Mesenchymal stem cell (in vitro differentiated cells and primary cell): Measurements from ENCODE around the gene FAM72B.
"Not testable (repeated sequence)": the region's sequence is repeated elsewhere in the genome, so short reads cannot be mapped to it uniquely, and the experiment has no call there.

ENCODE experiments used
- DNase-seq: peaks from one replicate; pipeline ENCODE4 v3.0.0-alpha.2; 2013
- H2AFZ ChIP-seq: one replicate; pipeline ENCODE4 v1.6.1; 2013; ENCODE audit warnings: low read depth, mild to moderate bottlenecking, control low read depth, inconsistent platforms, low read length, moderate library complexity
- H2AK5ac ChIP-seq: 2 replicates; pipeline ENCODE4 v1.6.1; 2013; ENCODE audit warnings: low read length, moderate library complexity, mild to moderate bottlenecking, inconsistent platforms; ENCODE audit not compliant: severe bottlenecking
- H2BK120ac ChIP-seq: one replicate; pipeline ENCODE4 v1.6.1; 2013; ENCODE audit warnings: low read depth, mild to moderate bottlenecking, inconsistent platforms, low read length, moderate library complexity
- H2BK12ac ChIP-seq, 2 experiments: one replicate each; pipeline ENCODE4 v1.6.1; 2013; ENCODE audit warnings: inconsistent platforms in 2 of 2, low read length in 2 of 2, mild to moderate bottlenecking in 2 of 2, moderate library complexity in 2 of 2, control low read depth in 1 of 2
- H2BK15ac ChIP-seq: one replicate; pipeline ENCODE4 v1.6.1; 2013; ENCODE audit warnings: mild to moderate bottlenecking, low read depth, inconsistent platforms; ENCODE audit not compliant: poor library complexity, severe bottlenecking
- H2BK5ac ChIP-seq: 2 replicates; pipeline ENCODE4 v1.6.1; 2013; ENCODE audit warnings: low read depth, mild to moderate bottlenecking, low read length, control low read depth, inconsistent platforms; ENCODE audit not compliant: poor library complexity, severe bottlenecking
- H3K14ac ChIP-seq, 2 experiments: one replicate each; pipeline ENCODE4 v1.6.1; 2013; ENCODE audit warnings: inconsistent platforms in 2 of 2, low read length in 2 of 2, control low read depth in 1 of 2, mild to moderate bottlenecking in 1 of 2, moderate library complexity in 1 of 2
- H3K18ac ChIP-seq, 2 experiments: one replicate each; pipeline ENCODE4 v1.6.1; 2013; ENCODE audit warnings: inconsistent platforms in 2 of 2, low read length in 2 of 2, control low read depth in 1 of 2, low read depth in 1 of 2, mild to moderate bottlenecking in 1 of 2
- H3K23ac ChIP-seq, 2 experiments: one replicate each; pipeline ENCODE4 v1.6.1; 2013; ENCODE audit warnings: inconsistent platforms in 2 of 2, low read length in 2 of 2, mild to moderate bottlenecking in 2 of 2, moderate library complexity in 2 of 2, control low read depth in 1 of 2
- H3K27ac ChIP-seq: 2 replicates; pipeline ENCODE4 v1.5.1; 2013; ENCODE audit warnings: mild to moderate bottlenecking, moderate library complexity, low read length, control low read depth, inconsistent platforms; ENCODE audit not compliant: poor library complexity, severe bottlenecking
- H3K27me3 ChIP-seq, 2 experiments: 2 replicates each; pipeline versions ENCODE4 v1.6.1 to v1.7.0; 2013; ENCODE audit warnings: low read length in 2 of 2, mild to moderate bottlenecking in 2 of 2, moderate library complexity in 2 of 2, control low read depth in 1 of 2, inconsistent platforms in 1 of 2; ENCODE audit not compliant: control insufficient read depth in 1 of 2, insufficient read depth in 1 of 2
- H3K36me3 ChIP-seq, 2 experiments: 2 replicates each; pipeline versions ENCODE4 v1.6.1 to v1.7.0; 2013; ENCODE audit warnings: low read length in 2 of 2, control low read depth in 1 of 2, inconsistent platforms in 1 of 2, low read depth in 1 of 2, mild to moderate bottlenecking in 1 of 2; ENCODE audit not compliant: insufficient read depth in 2 of 2, control insufficient read depth in 1 of 2
- H3K4ac ChIP-seq, 2 experiments: one replicate each; pipeline ENCODE4 v1.6.1; 2013; ENCODE audit warnings: inconsistent platforms in 2 of 2, low read length in 2 of 2, mild to moderate bottlenecking in 2 of 2, moderate library complexity in 2 of 2, control low read depth in 1 of 2, low read depth in 1 of 2
- H3K4me1 ChIP-seq: 2 replicates; pipeline ENCODE4 v1.6.1; 2013; ENCODE audit warnings: low read depth, low read length, control low read depth; ENCODE audit not compliant: control insufficient read depth, insufficient read depth
- H3K4me2 ChIP-seq: 2 replicates; pipeline ENCODE4 v1.6.1; 2013; ENCODE audit warnings: low read length, mild to moderate bottlenecking, inconsistent platforms; ENCODE audit not compliant: poor library complexity, severe bottlenecking
- H3K4me3 ChIP-seq, 2 experiments: 2 replicates each; pipeline versions ENCODE4 v1.5.1 to v1.7.0; 2013; ENCODE audit warnings: low read length in 2 of 2, mild to moderate bottlenecking in 2 of 2, control low read depth in 1 of 2, low read depth in 1 of 2; ENCODE audit not compliant: insufficient read depth in 1 of 2
- H3K79me1 ChIP-seq: replicated peaks from 2 replicates; pipeline ENCODE4 v1.6.1; 2013; ENCODE audit warnings: mild to moderate bottlenecking, control low read depth, low read length, inconsistent platforms; ENCODE audit not compliant: poor library complexity, severe bottlenecking
- H3K9ac ChIP-seq: 2 replicates; pipeline ENCODE4 v1.7.0; 2013; ENCODE audit warnings: mild to moderate bottlenecking, low read length, moderate library complexity
- H3K9me3 ChIP-seq: 2 replicates; pipeline ENCODE4 v1.7.0; 2013; ENCODE audit warnings: mild to moderate bottlenecking, low read length; ENCODE audit not compliant: control insufficient read depth
- H4K8ac ChIP-seq: one replicate; pipeline ENCODE4 v1.6.1; 2013; ENCODE audit warnings: inconsistent platforms, mild to moderate bottlenecking, low read length, moderate library complexity
- H4K91ac ChIP-seq: one replicate; pipeline ENCODE4 v1.6.1; 2013; ENCODE audit warnings: mild to moderate bottlenecking, low read length, inconsistent platforms
- WGBS: methylation state at CpG from one replicate; pipeline ENCODE4 v1.1.7; 2013; ENCODE audit warnings: mixed read lengths; 5-methylcytosine and 5-hydroxymethylcytosine counted together

The FAM72B gene

DNA sequence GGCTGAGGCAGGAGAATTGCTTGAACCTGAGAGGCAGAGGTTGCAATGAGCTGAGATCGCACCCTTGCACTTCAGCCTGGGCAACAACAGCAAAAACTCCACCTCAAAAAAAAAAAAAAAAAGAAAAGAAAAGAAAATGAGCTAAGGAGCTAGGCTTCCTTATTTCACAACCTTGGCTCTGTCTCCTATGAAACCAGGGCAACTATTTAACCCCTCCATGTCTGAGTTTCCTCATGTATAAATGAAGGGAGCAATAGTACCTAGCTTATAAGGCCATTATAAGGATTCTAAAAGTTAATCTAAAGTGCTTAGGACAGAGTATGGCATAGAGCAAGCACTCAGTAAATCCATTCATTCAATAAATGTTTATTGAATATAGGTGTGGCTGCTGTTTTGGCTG is 32.8 kb downstream of the FAM72B start:
- H3K27ac ChIP-seq, DNase-seq, H2BK120ac ChIP-seq, H3K18ac ChIP-seq, H3K4me2 ChIP-seq, H2AFZ ChIP-seq, H2BK5ac ChIP-seq, H3K4me3 ChIP-seq, H2BK15ac ChIP-seq, H3K36me3 ChIP-seq, H4K8ac ChIP-seq, H3K27me3 ChIP-seq, H2AK5ac ChIP-seq, H3K23ac ChIP-seq, H4K91ac ChIP-seq, H3K9me3 ChIP-seq, H2BK12ac ChIP-seq, H3K9ac ChIP-seq, H3K4me1 ChIP-seq, H3K4ac ChIP-seq, H3K79me1 ChIP-seq, H3K14ac ChIP-seq: not testable (repeated sequence)
- no CpG with 5 or more reads among the region's 1 CpG for WGBS

DNA sequence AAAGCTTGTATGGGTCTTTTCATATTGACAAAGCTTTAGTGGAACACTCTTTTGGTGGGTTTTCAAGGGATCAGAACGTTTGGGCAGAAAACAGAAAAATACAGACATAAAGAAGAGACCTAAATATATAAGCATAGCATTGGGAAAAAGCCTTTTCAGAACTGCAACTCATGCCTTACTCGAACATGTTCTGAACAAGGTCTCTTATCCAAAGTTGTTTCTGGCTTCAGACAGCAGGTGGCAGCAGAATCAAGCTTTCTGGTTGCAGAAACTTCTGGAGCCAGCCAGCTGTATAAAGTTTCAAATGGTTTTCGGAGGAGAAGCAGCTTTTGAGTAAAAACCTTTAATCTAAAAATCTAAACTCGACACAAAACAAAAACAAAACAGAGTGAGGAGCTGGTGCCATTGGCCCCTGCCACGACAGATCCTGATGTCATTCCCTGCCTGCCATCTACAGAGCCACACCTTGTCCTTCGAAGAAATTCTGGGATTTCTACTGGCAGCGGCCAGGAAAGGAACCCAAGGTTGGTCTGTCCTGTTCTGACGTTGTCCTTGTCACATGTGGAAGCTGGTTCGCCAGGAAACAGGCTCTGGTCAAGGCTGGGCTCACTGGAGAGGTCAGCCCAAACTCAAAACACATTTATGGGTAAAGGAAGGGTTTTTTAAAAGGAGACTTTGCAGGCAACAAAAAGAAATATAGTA is 35.5 kb downstream of the FAM72B start:
- not testable (repeated sequence) for H3K27me3 ChIP-seq, H3K4me1 ChIP-seq, H3K9ac ChIP-seq, H3K14ac ChIP-seq, H3K23ac ChIP-seq, H2AK5ac ChIP-seq, H3K36me3 ChIP-seq, H3K79me1 ChIP-seq, H3K4ac ChIP-seq, H4K8ac ChIP-seq, H2BK120ac ChIP-seq, DNase-seq, H3K4me3 ChIP-seq, H3K18ac ChIP-seq, H2BK15ac ChIP-seq, H3K27ac ChIP-seq, H2AFZ ChIP-seq, H2BK5ac ChIP-seq, H4K91ac ChIP-seq, H2BK12ac ChIP-seq, H3K9me3 ChIP-seq, H3K4me2 ChIP-seq
- no CpG with 5 or more reads among the region's 9 CpGs for WGBS

DNA sequence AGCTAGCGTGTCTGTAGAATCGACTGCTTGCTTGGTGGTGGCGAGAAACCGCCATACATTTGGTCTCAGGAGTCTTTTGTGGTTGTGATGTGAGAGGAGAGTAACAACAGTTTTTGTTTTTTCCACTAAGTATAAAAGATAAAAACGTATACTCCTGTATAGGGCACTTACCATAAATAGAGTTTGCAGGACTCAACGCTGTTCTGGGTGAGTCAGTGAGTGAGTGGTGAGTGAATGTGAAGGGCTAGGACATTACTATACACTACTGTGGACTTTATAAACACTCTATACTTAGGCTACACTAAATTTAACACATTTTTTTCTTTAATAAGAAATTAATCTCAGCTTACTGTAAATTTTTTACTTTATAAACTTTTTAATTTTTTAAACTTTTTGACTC is 43.7 kb downstream of the FAM72B start:
- not testable (repeated sequence) for H2AFZ ChIP-seq, H3K9ac ChIP-seq, H3K4ac ChIP-seq, DNase-seq, H2BK120ac ChIP-seq, H3K9me3 ChIP-seq, H3K27ac ChIP-seq, H2AK5ac ChIP-seq, H2BK15ac ChIP-seq, H2BK5ac ChIP-seq, H3K23ac ChIP-seq, H3K18ac ChIP-seq, H3K36me3 ChIP-seq, H4K91ac ChIP-seq, H3K4me1 ChIP-seq, H4K8ac ChIP-seq, H3K14ac ChIP-seq, H2BK12ac ChIP-seq, H3K79me1 ChIP-seq, H3K27me3 ChIP-seq, H3K4me2 ChIP-seq, H3K4me3 ChIP-seq
- no CpG with 5 or more reads among the region's 6 CpGs for WGBS

DNA sequence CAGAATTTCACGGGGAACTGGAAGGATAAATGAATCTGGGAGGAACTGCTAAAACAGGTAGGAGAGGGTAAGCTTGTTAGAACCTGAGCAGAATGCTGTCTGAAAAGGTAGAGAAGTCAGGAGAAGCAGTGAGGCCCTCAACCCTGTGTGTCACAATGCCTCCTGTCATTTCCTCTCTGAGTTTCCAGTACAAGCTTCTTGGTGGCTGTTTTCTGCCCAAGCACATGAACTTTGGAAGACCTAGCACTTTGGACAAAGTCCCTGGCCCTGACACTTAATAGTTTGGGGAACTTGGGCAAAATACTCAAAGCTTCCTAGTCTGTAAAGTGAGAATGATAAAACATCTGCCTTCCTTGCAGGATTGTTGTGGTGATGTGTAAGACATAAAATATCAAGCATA is 52.6 kb downstream of the FAM72B start:
- not testable (repeated sequence) for H2BK15ac ChIP-seq, H4K91ac ChIP-seq, H2AK5ac ChIP-seq, H2BK120ac ChIP-seq, H3K23ac ChIP-seq, H3K4me2 ChIP-seq, H3K79me1 ChIP-seq, H2AFZ ChIP-seq, H3K4me3 ChIP-seq, H4K8ac ChIP-seq, H3K27ac ChIP-seq, H3K4me1 ChIP-seq, H3K27me3 ChIP-seq, H2BK12ac ChIP-seq, H3K9ac ChIP-seq, H3K4ac ChIP-seq, H3K9me3 ChIP-seq, H3K18ac ChIP-seq, DNase-seq, H2BK5ac ChIP-seq, H3K14ac ChIP-seq, H3K36me3 ChIP-seq
- WGBS = no CpG with 5 or more reads among the region's 1 CpG
